ENCODE measurements around the gene FBXO15. TPM values are rescaled to one million over a fixed set of nuclear protein-coding genes. Genes with fewer than 3 reads are reported as not detected.

FBXO15 gene
- 0.06 and 0.16 TPM in 2 replicates for total RNA-seq

GRCh38 chr18:74147779-74148542, at the start of gene FBXO15, which contains the start of gene TIMM21:
Gene FBXO15, minus strand, starts transcription at chr18:74147834. Its CDS starts 49 bp downstream, at chr18:74147785.
Gene TIMM21, plus strand, starts transcription at chr18:74148523. Its CDS starts 286 bp downstream, at chr18:74148809.

Other genes starting within 250 kb of the FBXO15 start
- gene TIMM21, start 689 bp upstream of the FBXO15 start, total RNA-seq = 21.5 and 32.7 TPM in 2 replicates
- gene CYB5A, start 144.1 kb upstream of the FBXO15 start, total RNA-seq = 35.5 and 92.3 TPM in 2 replicates
- gene C18orf63, start 168.0 kb upstream of the FBXO15 start, total RNA-seq = not detected in 2 replicates